Renal cortex interstitium (tissue), 11 donors: Measurements from ENCODE around the gene A4GALT. TPM values are rescaled to one million over a fixed set of nuclear protein-coding genes. Genes with fewer than 3 reads are reported as not detected.
"Not testable (repeated sequence)": the region's sequence is repeated elsewhere in the genome, so short reads cannot be mapped to it uniquely, and the experiment has no call there.

Experiments used
- DNase-seq, 11 donors: peaks; one replicate each; pipeline ENCODE4 v3.0.0-alpha.2; 2013; ENCODE audit warnings: low read depth in 9 of 11, low spot score in 4 of 11; ENCODE audit errors: extremely low read depth in 1 of 11
- polyA plus RNA-seq, 3 donors: library from polyadenylated mRNA; unstranded; fragments of 120-200 nt; gene quantifications; one replicate each; pipeline ENCODE4 v1.2.1, GENCODE V29; 2013; ENCODE audit not compliant: insufficient read length in 3 of 3

The A4GALT gene
- polyA plus RNA-seq, 3 donors: 15.2 to 22.2 (median 20.1) TPM

- no peak for DNase-seq
Measured at GRCh38 chr22:42692239-42693054, 28.2 kb downstream of the A4GALT start.

- no peak for DNase-seq
Measured at GRCh38 chr22:42691440-42691839, 29.2 kb downstream of the A4GALT start.

GRCh38 chr22:42688241-42689211 lies 32.1 kb downstream of the A4GALT start:
- DNase-seq: peak; percentile 78 to 96 (median 89)

- DNase-seq: no peak
Measured at GRCh38 chr22:42686756-42687491, 33.7 kb downstream of the A4GALT start.

- DNase-seq: no peak
Measured at GRCh38 chr22:42685941-42686653, 34.6 kb downstream of the A4GALT start.

- no peak for DNase-seq
Measured at GRCh38 chr22:42684462-42685195, 36.0 kb downstream of the A4GALT start.

GRCh38 chr22:42683578-42684283 lies 36.9 kb downstream of the A4GALT start:
- DNase-seq: no peak

GRCh38 chr22:42682113-42682851 lies 38.4 kb downstream of the A4GALT start:
- no peak for DNase-seq

GRCh38 chr22:42680648-42681047 lies 40.0 kb downstream of the A4GALT start:
- no peak for DNase-seq

GRCh38 chr22:42679691-42680090 lies 41.0 kb downstream of the A4GALT start:
- DNase-seq: no peak

- DNase-seq: no peak
Measured at GRCh38 chr22:42678894-42679293, 41.8 kb downstream of the A4GALT start.

GRCh38 chr22:42677936-42678335 lies 42.7 kb downstream of the A4GALT start:
- not testable (repeated sequence) for DNase-seq

- DNase-seq: peak in 1 of 11 donors; percentile 26
Measured at GRCh38 chr22:42676059-42676607, 44.5 kb downstream of the A4GALT start.

GRCh38 chr22:42673898-42674401 lies 46.7 kb downstream of the A4GALT start:
- no peak for DNase-seq

GRCh38 chr22:42673071-42673470 lies 47.6 kb downstream of the A4GALT start:
- DNase-seq: not testable (repeated sequence)
